Measurements from ENCODE around the gene RLN1.
"Not testable (repeated sequence)": the region's sequence is repeated elsewhere in the genome, so short reads cannot be mapped to it uniquely, and the experiment has no call there.

RLN1 gene

DNA sequence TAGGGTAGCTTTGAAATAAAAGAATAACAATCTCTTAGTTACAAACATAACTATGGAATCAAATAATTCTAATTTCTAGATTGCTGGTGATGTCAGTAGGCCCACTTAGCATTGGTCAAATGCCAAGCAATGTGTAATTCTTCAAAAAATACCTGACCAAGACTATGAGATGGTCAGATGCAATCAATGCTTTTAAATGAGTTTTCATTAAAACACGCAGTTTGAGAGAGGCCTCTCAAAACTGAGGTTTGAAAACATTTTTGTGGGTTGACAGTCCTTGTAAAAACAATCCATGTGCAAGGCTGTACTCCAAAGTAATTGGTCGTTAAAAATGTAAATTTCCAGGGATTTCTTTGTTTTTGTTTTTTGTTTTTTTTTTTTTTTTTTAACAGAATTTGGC lies 33.9 kb downstream of the RLN1 start:
- no peaks in the 10 kb centered on the region for H3K79me2 ChIP-seq (ENCODE audit: control insufficient read depth, low read length)
- no peak for TF ChIP-seq EZH2phosphoT487 (IDR thresholded peaks at IDR 0.05; ENCODE audit: borderline replicate concordance, low read length)
- TF ChIP-seq, protein P1, sequence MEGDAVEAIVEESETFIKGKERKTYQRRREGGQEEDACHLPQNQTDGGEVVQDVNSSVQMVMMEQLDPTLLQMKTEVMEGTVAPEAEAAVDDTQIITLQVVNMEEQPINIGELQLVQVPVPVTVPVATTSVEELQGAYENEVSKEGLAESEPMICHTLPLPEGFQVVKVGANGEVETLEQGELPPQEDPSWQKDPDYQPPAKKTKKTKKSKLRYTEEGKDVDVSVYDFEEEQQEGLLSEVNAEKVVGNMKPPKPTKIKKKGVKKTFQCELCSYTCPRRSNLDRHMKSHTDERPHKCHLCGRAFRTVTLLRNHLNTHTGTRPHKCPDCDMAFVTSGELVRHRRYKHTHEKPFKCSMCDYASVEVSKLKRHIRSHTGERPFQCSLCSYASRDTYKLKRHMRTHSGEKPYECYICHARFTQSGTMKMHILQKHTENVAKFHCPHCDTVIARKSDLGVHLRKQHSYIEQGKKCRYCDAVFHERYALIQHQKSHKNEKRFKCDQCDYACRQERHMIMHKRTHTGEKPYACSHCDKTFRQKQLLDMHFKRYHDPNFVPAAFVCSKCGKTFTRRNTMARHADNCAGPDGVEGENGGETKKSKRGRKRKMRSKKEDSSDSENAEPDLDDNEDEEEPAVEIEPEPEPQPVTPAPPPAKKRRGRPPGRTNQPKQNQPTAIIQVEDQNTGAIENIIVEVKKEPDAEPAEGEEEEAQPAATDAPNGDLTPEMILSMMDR (IDR thresholded peaks at IDR 0.05; ENCODE audit: low read depth, low read length, poor library complexity, severe bottlenecking) = no peak
- H3F3A ChIP-seq (ENCODE audit: control insufficient read depth, insufficient read depth) = no peaks in the 10 kb centered on the region
- no peaks in the 10 kb centered on the region for H3K4me1 ChIP-seq (ENCODE audit: control insufficient read depth, low read length)
- H3K27me3 ChIP-seq (ENCODE audit: control insufficient read depth, low read length) = peaks cover 3% of the 10 kb centered on the region; the same call in 1 of the 2 replicates
- H3K36me3 ChIP-seq (ENCODE audit: control insufficient read depth, low read length) = no peaks in the 10 kb centered on the region
- no peaks in the 10 kb centered on the region for H3K9me3 ChIP-seq (ENCODE audit: control insufficient read depth, insufficient read depth, low read length)
- no peak overlapping the region for H3K27ac ChIP-seq (ENCODE audit: low read depth, low read length)
- no peaks in the 10 kb centered on the region for H4K20me1 ChIP-seq (ENCODE audit: control insufficient read depth, insufficient read depth, low read depth, low read length)
- H3K9me2 ChIP-seq (replicated peaks; ENCODE audit: control insufficient read depth, low read length) = no peaks in the 10 kb centered on the region
- no peak overlapping the region for H3K4me3 ChIP-seq (ENCODE audit: low read length)
- H3K4me2 ChIP-seq (ENCODE audit: low read length) = no peak overlapping the region

DNA sequence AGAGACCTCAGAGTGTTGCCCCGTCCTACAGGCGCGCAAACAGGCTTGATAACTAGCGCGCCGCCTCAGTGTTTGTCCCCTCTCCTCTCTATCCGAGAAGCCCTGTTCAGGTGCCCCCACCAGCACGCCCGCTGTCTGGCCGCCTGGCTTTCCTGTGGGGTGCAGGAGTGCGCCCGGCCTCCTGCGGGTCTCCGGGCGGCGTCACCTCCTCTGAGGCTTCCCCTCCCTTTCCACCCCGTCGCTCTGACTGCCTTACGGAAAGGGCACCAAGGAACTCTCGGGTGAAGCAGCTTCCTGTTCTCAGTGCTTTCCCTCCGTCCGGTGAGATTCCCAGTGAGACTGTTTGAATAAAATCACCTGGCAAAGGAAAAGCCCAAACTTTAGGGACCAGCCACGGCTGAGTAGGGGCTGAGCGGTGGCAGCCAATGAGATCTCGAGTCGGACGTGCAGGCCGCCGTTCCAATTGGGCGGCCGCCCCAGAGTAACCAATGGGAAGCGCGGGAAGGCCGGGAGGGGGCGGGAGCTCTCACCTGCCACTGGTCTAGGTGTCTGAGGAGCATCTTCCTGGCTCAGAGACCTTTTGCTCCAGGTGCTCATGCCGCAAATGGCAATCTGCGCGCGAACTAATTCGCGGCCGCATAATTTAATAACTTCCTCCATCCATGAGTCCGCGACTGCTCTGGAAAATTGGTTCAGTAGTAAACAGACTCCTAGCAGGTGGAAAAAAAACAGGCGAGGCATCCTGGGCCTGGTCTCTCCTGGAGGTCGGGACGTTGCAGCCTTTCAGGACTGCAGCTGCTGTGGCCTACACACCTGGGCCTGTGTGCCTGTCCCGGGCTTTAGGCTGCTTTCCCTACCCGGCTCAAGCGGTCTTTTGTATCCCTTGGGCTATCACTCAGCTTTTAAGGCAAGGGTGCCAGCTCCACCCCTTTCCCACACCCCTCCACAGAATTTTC lies 35.6 kb downstream of the RLN1 start, which contains the start of gene RLN2:
Gene RLN2, minus strand, starts transcription at position 877 of the 956 bp plus-strand sequence. Its CDS starts 136 bp downstream, at position 741.
- H3K27ac ChIP-seq (ENCODE audit: low read depth, low read length); H3K4me3 ChIP-seq (ENCODE audit: low read length): not testable (repeated sequence)

DNA sequence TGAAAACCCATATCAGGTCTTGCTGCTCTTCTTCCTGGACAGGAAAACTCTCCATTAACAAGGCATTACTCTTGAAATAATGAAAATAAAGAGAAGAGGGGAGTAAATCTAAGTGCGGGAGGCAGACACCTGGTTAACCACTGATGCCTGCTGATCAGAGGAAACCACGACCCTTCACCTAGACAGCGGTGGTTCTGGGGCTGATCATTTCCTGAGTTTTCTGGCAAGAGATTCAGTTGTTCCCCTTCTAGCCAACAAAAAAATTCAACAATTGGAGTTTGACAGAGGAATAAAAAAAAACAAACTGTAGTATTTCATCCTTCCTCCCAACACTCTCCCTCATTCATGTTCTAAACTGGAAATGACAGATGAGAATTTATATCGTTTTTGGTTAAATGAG lies 38.1 kb downstream of the RLN1 start:
- Histone ChIP-seq H3K4me2 (ENCODE audit: low read length) (no peak overlapping the region), H3K27me3 (ENCODE audit: control insufficient read depth, low read length) (peaks cover 3% of the 10 kb centered on the region; the same call in 1 of the 2 replicates), H3K9me2 (replicated peaks; ENCODE audit: control insufficient read depth, low read length) (no peaks in the 10 kb centered on the region), H3K4me3 (ENCODE audit: low read length) (no peak overlapping the region), H3K27ac (ENCODE audit: low read depth, low read length) (no peak overlapping the region), H4K20me1 (ENCODE audit: control insufficient read depth, insufficient read depth, low read depth, low read length) (no peaks in the 10 kb centered on the region), H3F3A (ENCODE audit: control insufficient read depth, insufficient read depth) (no peaks in the 10 kb centered on the region), H3K36me3 (ENCODE audit: control insufficient read depth, low read length) (no peaks in the 10 kb centered on the region), H3K79me2 (ENCODE audit: control insufficient read depth, low read length) (no peaks in the 10 kb centered on the region), H3K9me3 (ENCODE audit: control insufficient read depth, insufficient read depth, low read length) (no peaks in the 10 kb centered on the region), H3K4me1 (ENCODE audit: control insufficient read depth, low read length) (no peaks in the 10 kb centered on the region)
- no peak for TF ChIP-seq EZH2phosphoT487 (IDR thresholded peaks at IDR 0.05; ENCODE audit: borderline replicate concordance, low read length)
- TF ChIP-seq, protein P1 (IDR thresholded peaks at IDR 0.05; ENCODE audit: low read depth, low read length, poor library complexity, severe bottlenecking) = no peak

More for the DNA sequence above, 35.6 kb downstream of the RLN1 start, which contains the start of gene RLN2:
- not testable (repeated sequence) for H3K4me1 ChIP-seq (ENCODE audit: control insufficient read depth, low read length); H3K36me3 ChIP-seq (ENCODE audit: control insufficient read depth, low read length); H3K4me2 ChIP-seq (ENCODE audit: low read length); H3F3A ChIP-seq (ENCODE audit: control insufficient read depth, insufficient read depth); H4K20me1 ChIP-seq (ENCODE audit: control insufficient read depth, insufficient read depth, low read depth, low read length); H3K9me2 ChIP-seq (replicated peaks; ENCODE audit: control insufficient read depth, low read length); H3K27me3 ChIP-seq (ENCODE audit: control insufficient read depth, low read length); H3K9me3 ChIP-seq (ENCODE audit: control insufficient read depth, insufficient read depth, low read length); H3K79me2 ChIP-seq (ENCODE audit: control insufficient read depth, low read length)

DNA sequence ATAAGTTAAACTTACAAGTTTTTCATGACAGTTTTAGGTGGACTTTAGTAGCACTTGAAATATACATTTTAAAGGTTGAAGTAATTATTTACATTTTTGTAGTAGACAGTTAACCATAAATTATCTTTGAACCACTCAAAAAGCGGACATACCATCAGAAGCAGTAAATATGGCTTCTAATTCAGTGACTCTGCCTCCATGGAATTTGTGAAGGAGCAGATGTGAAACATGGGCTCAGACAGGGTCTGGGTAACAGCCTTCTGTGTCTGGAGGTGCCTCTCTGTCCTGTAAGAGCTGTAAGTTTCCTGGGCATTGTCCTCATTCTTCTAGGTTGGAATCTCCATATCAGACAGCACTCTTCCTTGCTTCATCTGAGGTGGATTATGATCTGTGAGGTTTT lies 47.5 kb downstream of the RLN1 start:
- no peaks in the 10 kb centered on the region for H3K9me3 ChIP-seq (ENCODE audit: control insufficient read depth, insufficient read depth, low read length)

More for the DNA sequence above, 47.5 kb downstream of the RLN1 start:
- Histone ChIP-seq H3K79me2 (ENCODE audit: control insufficient read depth, low read length) (no peaks in the 10 kb centered on the region), H3K36me3 (ENCODE audit: control insufficient read depth, low read length) (no peaks in the 10 kb centered on the region), H3K4me1 (ENCODE audit: control insufficient read depth, low read length) (no peaks in the 10 kb centered on the region), H3K9me2 (replicated peaks; ENCODE audit: control insufficient read depth, low read length) (no peaks in the 10 kb centered on the region), H3K27ac (ENCODE audit: low read depth, low read length) (no peak overlapping the region), H3K4me3 (ENCODE audit: low read length) (no peak overlapping the region), H4K20me1 (ENCODE audit: control insufficient read depth, insufficient read depth, low read depth, low read length) (no peaks in the 10 kb centered on the region), H3F3A (ENCODE audit: control insufficient read depth, insufficient read depth) (no peaks in the 10 kb centered on the region), H3K4me2 (ENCODE audit: low read length) (no peak overlapping the region), H3K27me3 (ENCODE audit: control insufficient read depth, low read length) (no peaks in the 10 kb centered on the region)
- TF ChIP-seq, protein P1 (IDR thresholded peaks at IDR 0.05; ENCODE audit: low read depth, low read length, poor library complexity, severe bottlenecking) = no peak
- no peak for TF ChIP-seq EZH2phosphoT487 (IDR thresholded peaks at IDR 0.05; ENCODE audit: borderline replicate concordance, low read length)

Data from DOHH2 (cell line).